K562 (cell line): ENCODE measurements around the gene LAMTOR1. TPM values are rescaled to one million over a fixed set of nuclear protein-coding genes. Genes with fewer than 3 reads are reported as not detected.

Experiments
- CTBP1 ChIP-seq: fragments of 450-650 bp; IDR thresholded peaks from 2 replicates; pipeline ENCODE4 v1.6.1; 2016; ENCODE audit warnings: borderline replicate concordance
- EHMT2 ChIP-seq: fragments of 450-650 bp; IDR thresholded peaks from 2 replicates; pipeline ENCODE4 v1.6.1; 2018; ENCODE audit warnings: antibody characterized with exemption
- FOXK1 ChIP-seq: sonication (generic); formaldehyde crosslinking; IDR thresholded peaks from 2 replicates; pipeline ENCODE4 v1.8.0; 2022; ENCODE audit warnings: missing genetic modification reagents, mild to moderate bottlenecking, borderline replicate concordance
- MXI1 ChIP-seq: IDR thresholded peaks from 2 replicates; pipeline ENCODE4 v1.6.1; 2011; ENCODE audit warnings: low read depth, mild to moderate bottlenecking, improper control_type of control experiment, low read length
- PHF21A ChIP-seq: fragments of 450-650 bp; IDR thresholded peaks from 2 replicates; pipeline ENCODE4 v1.6.1; 2017; ENCODE audit warnings: low read depth, borderline replicate concordance
- POLR2B ChIP-seq: fragments of 450-650 bp; IDR thresholded peaks from 2 replicates; pipeline ENCODE4 v1.6.1; 2018; ENCODE audit warnings: low read depth; ENCODE audit not compliant: partially characterized antibody
- SMARCB1 ChIP-seq: IDR thresholded peaks from 2 replicates; pipeline ENCODE4 v1.6.1; 2011; ENCODE audit warnings: improper control_type of control experiment, low read depth; ENCODE audit not compliant: insufficient read length
- U2AF1 ChIP-seq: fragments of 200-400 bp; formaldehyde crosslinking; optimal IDR thresholded peaks from 2 replicates; pipeline ENCODE3; 2017; ENCODE audit warnings: mild to moderate bottlenecking, low read depth, low read length, moderate library complexity
- ZBED1 ChIP-seq: IDR thresholded peaks from 2 replicates; pipeline ENCODE4 v1.6.1; 2014
- ZBTB17 ChIP-seq: fragments of 450-650 bp; formaldehyde crosslinking; IDR thresholded peaks from 2 replicates; pipeline ENCODE4 v1.4.0; 2020; ENCODE audit warnings: mild to moderate bottlenecking
- ZNF121 ChIP-seq: sonication (generic); formaldehyde crosslinking; conservative IDR thresholded peaks from 2 replicates; pipeline ENCODE4 v1.8.0; 2022; ENCODE audit warnings: missing genetic modification reagents
- ZNF140 ChIP-seq: fragments of 250-450 bp; sonication (Bioruptor Pico); IDR thresholded peaks from 2 replicates; pipeline ENCODE4 v1.8.0; 2021; ENCODE audit warnings: moderate library complexity, mild to moderate bottlenecking, inconsistent platforms
- ZNF583 ChIP-seq: fragments of 250-450 bp; sonication (Bioruptor Pico); IDR thresholded peaks from 2 replicates; pipeline ENCODE4 v1.4.0; 2020
- polyA plus RNA-seq, 8 experiments: library from polyadenylated mRNA; depleted of rRNA in 4 of 8; stranded (reverse) in 5 of 8; unstranded in 3 of 8; fragments of >200 nt; fragmentation: Nextera tagmentation in 2 of 8; fragmentation: Illumina TruSeq in 1 of 8; extraction: Ambion mirVana in 2 of 8; extraction: Trizol in 1 of 8; gene quantifications; 2 replicates each; pipeline versions ENCODE4 v1.2.1 to v1.2.3, GENCODE V29; 2011 to 2014; ENCODE audit warnings: inconsistent platforms in 1 of 8, missing spikeins in 1 of 8
- total RNA-seq, 7 experiments: library from RNA; depleted of rRNA in 6 of 7; stranded (reverse); fragments of >200 nt in 6 of 7; fragmentation: Illumina TruSeq in 2 of 7; extraction: Trizol in 2 of 7; gene quantifications; 2 replicates each; pipeline versions ENCODE4 v1.2.1 to v1.2.3, GENCODE V29; 2011 to 2021; ENCODE audit warnings: low replicate concordance in 1 of 7
- TF ChIP-seq, protein P1 (sequence below): fragments of 250-450 bp; sonication (Bioruptor Pico); IDR thresholded peaks from 2 replicates; pipeline ENCODE4 v1.5.0; 2022; ENCODE audit warnings: mild to moderate bottlenecking
- TF ChIP-seq, protein P2 (sequence below): sonication (generic); formaldehyde crosslinking; IDR thresholded peaks from 2 replicates; pipeline ENCODE4 v1.8.1; 2023; ENCODE audit warnings: mild to moderate bottlenecking, missing genetic modification reagents
- TF ChIP-seq, protein P3 (sequence below): fragments of 450-650 bp; formaldehyde crosslinking; IDR thresholded peaks from 2 replicates; pipeline ENCODE4 v1.4.0; 2022; ENCODE audit warnings: missing genetic modification characterization
- TF ChIP-seq, protein P4 (sequence below): fragments of 250-450 bp; sonication (Bioruptor Pico); IDR thresholded peaks from 2 replicates; pipeline ENCODE4 v1.4.0; 2020; ENCODE audit warnings: mild to moderate bottlenecking, moderate library complexity
- TF ChIP-seq, protein P5 (sequence below): sonication (generic); formaldehyde crosslinking; IDR thresholded peaks from 2 replicates; pipeline ENCODE4 v1.8.0; 2023; ENCODE audit warnings: mild to moderate bottlenecking, missing genetic modification reagents

Gene LAMTOR1
- total and polyA plus RNA-seq, 9 of the 15 experiments (the other 6 are each of a cell fraction or from before 2014, with no cell fraction given): 62.6 to 104 (median 85.3) TPM

DNA sequence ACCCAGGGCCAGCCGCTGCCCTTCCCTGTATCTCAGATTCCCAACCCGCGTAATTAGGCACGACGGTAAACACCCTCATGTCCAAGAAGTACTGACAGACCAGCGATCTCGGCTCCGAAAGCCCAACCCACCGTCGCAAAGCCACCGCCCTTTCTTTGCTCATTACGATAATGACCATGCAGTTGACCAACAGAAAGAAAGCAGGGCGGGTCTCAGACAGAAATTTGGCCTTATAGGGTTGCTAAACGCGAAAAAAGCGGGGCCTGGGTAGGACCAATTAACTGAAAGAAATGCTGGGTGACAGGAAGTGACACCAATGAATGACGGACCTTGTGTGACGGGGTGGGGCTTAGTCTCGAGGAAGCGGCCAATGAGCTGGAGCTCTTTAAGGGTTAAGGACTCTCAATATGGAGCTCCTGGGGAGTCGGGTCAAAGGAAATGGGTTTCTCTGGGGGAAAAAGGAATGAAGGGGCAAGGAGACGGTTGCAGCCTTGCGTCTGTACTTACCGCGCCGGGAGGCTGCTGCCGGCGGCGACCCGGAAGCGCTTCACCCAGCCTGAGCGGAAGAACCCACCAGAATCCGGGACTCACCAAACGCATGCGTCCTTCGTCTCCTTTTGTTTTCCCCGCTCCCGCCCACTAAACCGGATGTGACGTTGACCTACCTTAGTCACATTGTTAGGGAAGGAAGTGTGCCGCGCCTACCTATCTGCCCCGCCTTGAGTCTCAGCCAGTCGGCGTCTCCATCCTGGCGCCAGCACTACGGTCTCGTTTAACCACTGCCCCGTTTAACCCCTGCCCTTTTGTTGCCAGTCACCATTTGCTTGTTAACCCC is 9.3 kb upstream of the LAMTOR1 start, which contains the start of gene ANAPC15 (continued):
- TF ChIP-seq, protein P1, sequence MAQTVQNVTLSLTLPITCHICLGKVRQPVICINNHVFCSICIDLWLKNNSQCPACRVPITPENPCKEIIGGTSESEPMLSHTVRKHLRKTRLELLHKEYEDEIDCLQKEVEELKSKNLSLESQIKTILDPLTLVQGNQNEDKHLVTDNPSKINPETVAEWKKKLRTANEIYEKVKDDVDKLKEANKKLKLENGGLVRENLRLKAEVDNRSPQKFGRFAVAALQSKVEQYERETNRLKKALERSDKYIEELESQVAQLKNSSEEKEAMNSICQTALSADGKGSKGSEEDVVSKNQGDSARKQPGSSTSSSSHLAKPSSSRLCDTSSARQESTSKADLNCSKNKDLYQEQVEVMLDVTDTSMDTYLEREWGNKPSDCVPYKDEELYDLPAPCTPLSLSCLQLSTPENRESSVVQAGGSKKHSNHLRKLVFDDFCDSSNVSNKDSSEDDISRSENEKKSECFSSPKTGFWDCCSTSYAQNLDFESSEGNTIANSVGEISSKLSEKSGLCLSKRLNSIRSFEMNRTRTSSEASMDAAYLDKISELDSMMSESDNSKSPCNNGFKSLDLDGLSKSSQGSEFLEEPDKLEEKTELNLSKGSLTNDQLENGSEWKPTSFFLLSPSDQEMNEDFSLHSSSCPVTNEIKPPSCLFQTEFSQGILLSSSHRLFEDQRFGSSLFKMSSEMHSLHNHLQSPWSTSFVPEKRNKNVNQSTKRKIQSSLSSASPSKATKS (CRISPR knock-in tag): no peak
- TF ChIP-seq, protein P2, sequence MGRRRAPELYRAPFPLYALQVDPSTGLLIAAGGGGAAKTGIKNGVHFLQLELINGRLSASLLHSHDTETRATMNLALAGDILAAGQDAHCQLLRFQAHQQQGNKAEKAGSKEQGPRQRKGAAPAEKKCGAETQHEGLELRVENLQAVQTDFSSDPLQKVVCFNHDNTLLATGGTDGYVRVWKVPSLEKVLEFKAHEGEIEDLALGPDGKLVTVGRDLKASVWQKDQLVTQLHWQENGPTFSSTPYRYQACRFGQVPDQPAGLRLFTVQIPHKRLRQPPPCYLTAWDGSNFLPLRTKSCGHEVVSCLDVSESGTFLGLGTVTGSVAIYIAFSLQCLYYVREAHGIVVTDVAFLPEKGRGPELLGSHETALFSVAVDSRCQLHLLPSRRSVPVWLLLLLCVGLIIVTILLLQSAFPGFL: no peak
- no peak for TF ChIP-seq SMARCB1
- TF ChIP-seq, protein P3, sequence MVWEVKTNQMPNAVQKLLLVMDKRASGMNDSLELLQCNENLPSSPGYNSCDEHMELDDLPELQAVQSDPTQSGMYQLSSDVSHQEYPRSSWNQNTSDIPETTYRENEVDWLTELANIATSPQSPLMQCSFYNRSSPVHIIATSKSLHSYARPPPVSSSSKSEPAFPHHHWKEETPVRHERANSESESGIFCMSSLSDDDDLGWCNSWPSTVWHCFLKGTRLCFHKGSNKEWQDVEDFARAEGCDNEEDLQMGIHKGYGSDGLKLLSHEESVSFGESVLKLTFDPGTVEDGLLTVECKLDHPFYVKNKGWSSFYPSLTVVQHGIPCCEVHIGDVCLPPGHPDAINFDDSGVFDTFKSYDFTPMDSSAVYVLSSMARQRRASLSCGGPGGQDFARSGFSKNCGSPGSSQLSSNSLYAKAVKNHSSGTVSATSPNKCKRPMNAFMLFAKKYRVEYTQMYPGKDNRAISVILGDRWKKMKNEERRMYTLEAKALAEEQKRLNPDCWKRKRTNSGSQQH (CRISPR knock-in tag): 0 out of 2 replicates have a peak, but pooled peaks have one; percentile 60
- peak; percentile 77 for TF ChIP-seq CTBP1
- TF ChIP-seq ZNF140 (CRISPR knock-in tag): no peak
- TF ChIP-seq ZBED1: 0 out of 2 replicates have a peak, but pooled peaks have one; percentile 14
- TF ChIP-seq FOXK1 (CRISPR knock-in tag): no peak
- TF ChIP-seq, protein P4, sequence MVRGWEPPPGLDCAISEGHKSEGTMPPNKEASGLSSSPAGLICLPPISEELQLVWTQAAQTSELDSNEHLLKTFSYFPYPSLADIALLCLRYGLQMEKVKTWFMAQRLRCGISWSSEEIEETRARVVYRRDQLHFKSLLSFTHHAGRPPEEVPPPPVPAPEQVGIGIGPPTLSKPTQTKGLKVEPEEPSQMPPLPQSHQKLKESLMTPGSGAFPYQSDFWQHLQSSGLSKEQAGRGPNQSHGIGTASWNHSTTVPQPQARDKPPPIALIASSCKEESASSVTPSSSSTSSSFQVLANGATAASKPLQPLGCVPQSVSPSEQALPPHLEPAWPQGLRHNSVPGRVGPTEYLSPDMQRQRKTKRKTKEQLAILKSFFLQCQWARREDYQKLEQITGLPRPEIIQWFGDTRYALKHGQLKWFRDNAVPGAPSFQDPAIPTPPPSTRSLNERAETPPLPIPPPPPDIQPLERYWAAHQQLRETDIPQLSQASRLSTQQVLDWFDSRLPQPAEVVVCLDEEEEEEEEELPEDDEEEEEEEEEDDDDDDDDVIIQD (CRISPR knock-in tag): no peak
- no peak for TF ChIP-seq U2AF1
- peak; percentile 98 for TF ChIP-seq POLR2B
- no peak for TF ChIP-seq PHF21A
- TF ChIP-seq, protein P5, sequence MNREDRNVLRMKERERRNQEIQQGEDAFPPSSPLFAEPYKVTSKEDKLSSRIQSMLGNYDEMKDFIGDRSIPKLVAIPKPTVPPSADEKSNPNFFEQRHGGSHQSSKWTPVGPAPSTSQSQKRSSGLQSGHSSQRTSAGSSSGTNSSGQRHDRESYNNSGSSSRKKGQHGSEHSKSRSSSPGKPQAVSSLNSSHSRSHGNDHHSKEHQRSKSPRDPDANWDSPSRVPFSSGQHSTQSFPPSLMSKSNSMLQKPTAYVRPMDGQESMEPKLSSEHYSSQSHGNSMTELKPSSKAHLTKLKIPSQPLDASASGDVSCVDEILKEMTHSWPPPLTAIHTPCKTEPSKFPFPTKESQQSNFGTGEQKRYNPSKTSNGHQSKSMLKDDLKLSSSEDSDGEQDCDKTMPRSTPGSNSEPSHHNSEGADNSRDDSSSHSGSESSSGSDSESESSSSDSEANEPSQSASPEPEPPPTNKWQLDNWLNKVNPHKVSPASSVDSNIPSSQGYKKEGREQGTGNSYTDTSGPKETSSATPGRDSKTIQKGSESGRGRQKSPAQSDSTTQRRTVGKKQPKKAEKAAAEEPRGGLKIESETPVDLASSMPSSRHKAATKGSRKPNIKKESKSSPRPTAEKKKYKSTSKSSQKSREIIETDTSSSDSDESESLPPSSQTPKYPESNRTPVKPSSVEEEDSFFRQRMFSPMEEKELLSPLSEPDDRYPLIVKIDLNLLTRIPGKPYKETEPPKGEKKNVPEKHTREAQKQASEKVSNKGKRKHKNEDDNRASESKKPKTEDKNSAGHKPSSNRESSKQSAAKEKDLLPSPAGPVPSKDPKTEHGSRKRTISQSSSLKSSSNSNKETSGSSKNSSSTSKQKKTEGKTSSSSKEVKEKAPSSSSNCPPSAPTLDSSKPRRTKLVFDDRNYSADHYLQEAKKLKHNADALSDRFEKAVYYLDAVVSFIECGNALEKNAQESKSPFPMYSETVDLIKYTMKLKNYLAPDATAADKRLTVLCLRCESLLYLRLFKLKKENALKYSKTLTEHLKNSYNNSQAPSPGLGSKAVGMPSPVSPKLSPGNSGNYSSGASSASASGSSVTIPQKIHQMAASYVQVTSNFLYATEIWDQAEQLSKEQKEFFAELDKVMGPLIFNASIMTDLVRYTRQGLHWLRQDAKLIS: no peak
- TF ChIP-seq ZNF583 (CRISPR knock-in tag): 0 out of 2 replicates have a peak, but pooled peaks have one; percentile 12
- TF ChIP-seq ZBTB17: no peak; the same call in 1 of the 2 replicates
- TF ChIP-seq MXI1: 0 out of 2 replicates have a peak, but pooled peaks have one; percentile 37
- no peak for TF ChIP-seq ZNF121
- no peak for TF ChIP-seq EHMT2
